WTC11 (cell line): ENCODE measurements around the gene PRELID2. TPM values are rescaled to one million over a fixed set of nuclear protein-coding genes. Genes with fewer than 3 reads are reported as not detected.

Experiments used
- ATAC-seq: fragments of 200-7000 bp; cut with Tn5 transposase; 2 replicates; pipeline ENCODE4 v1.10.0; 2021; ENCODE audit warnings: mild to moderate bottlenecking, moderate library complexity
- CTCF ChIA-PET: fragments of 300-600 bp; sonication (Branson Sonifier 250); formaldehyde crosslinking; loops from one replicate; lab custom pipeline; 2021; ENCODE audit warnings: antibody characterized with exemption; lab: Charles Lee
- POLR2A ChIA-PET: fragments of 350-600 bp; sonication (Branson Sonifier 250); formaldehyde crosslinking; loops from one replicate; lab custom pipeline; 2021; ENCODE audit warnings: antibody characterized with exemption; lab: Charles Lee
- DNase-seq: peaks from one replicate; pipeline ENCODE4 v3.0.0; 2021; ENCODE audit warnings: low spot score
- H3K27ac Mint-ChIP-seq: 2 replicates; pipeline ENCODE4 v1.8.0; 2021; ENCODE audit warnings: mixed read lengths
- H3K27me3 Mint-ChIP-seq: 2 replicates; pipeline ENCODE4 v1.8.0; 2021; ENCODE audit warnings: low read depth, mild to moderate bottlenecking, moderate library complexity, mixed read lengths
- H3K36me3 Mint-ChIP-seq: 2 replicates; pipeline ENCODE4 v1.8.0; 2021; ENCODE audit warnings: mixed read lengths
- H3K4me1 Mint-ChIP-seq: 2 replicates; pipeline ENCODE4 v1.8.0; 2022; ENCODE audit warnings: mixed read lengths
- H3K4me3 Mint-ChIP-seq: 2 replicates; pipeline ENCODE4 v1.8.0; 2021; ENCODE audit warnings: mild to moderate bottlenecking, moderate library complexity, mixed read lengths
- H3K9me3 Mint-ChIP-seq: 2 replicates; pipeline ENCODE4 v1.8.0; 2021; ENCODE audit warnings: mixed read lengths
- ARID4B ChIP-seq: sonication (generic); formaldehyde crosslinking; IDR thresholded peaks from 2 replicates; pipeline ENCODE4 v1.8.0; 2023; ENCODE audit warnings: missing genetic modification reagents, mild to moderate bottlenecking, borderline replicate concordance
- ATF1 ChIP-seq: sonication (generic); formaldehyde crosslinking; IDR thresholded peaks from 2 replicates; pipeline ENCODE4 v1.8.1; 2023; ENCODE audit warnings: mild to moderate bottlenecking, moderate library complexity, missing genetic modification reagents
- E2F1 ChIP-seq: sonication (generic); formaldehyde crosslinking; IDR thresholded peaks from 2 replicates; pipeline ENCODE4 v1.8.0; 2022; ENCODE audit warnings: mild to moderate bottlenecking, missing genetic modification reagents
- GTF2I ChIP-seq: fragments of 250-450 bp; sonication (Bioruptor Pico); conservative IDR thresholded peaks from 2 replicates; pipeline ENCODE4 v1.4.0; 2021; ENCODE audit warnings: mild to moderate bottlenecking
- HMGA2 ChIP-seq: fragments of 250-450 bp; sonication (Bioruptor Pico); IDR thresholded peaks from 2 replicates; pipeline ENCODE4 v1.4.0; 2021; ENCODE audit warnings: mild to moderate bottlenecking, moderate library complexity
- MAX ChIP-seq: sonication (generic); formaldehyde crosslinking; IDR thresholded peaks from 2 replicates; pipeline ENCODE4 v1.8.0; 2022; ENCODE audit warnings: mild to moderate bottlenecking, missing genetic modification reagents
- NFATC4 ChIP-seq: fragments of 250-450 bp; sonication (Bioruptor Pico); IDR thresholded peaks from 2 replicates; pipeline ENCODE4 v1.9.0; 2021; ENCODE audit warnings: mild to moderate bottlenecking
- NR2C2 ChIP-seq: sonication (generic); formaldehyde crosslinking; IDR thresholded peaks from 2 replicates; pipeline ENCODE4 v1.8.0; 2022; ENCODE audit warnings: mild to moderate bottlenecking, missing genetic modification reagents
- SMAD4 ChIP-seq: sonication (generic); formaldehyde crosslinking; IDR thresholded peaks from 2 replicates; pipeline ENCODE4 v1.8.0; 2022; ENCODE audit warnings: mild to moderate bottlenecking, missing genetic modification reagents
- SOX15 ChIP-seq: fragments of 250-450 bp; sonication (Bioruptor Pico); IDR thresholded peaks from 2 replicates; pipeline ENCODE4 v1.9.0; 2021; ENCODE audit warnings: mild to moderate bottlenecking
- STAT6 ChIP-seq: sonication (generic); formaldehyde crosslinking; conservative IDR thresholded peaks from 2 replicates; pipeline ENCODE4 v1.8.1; 2023; ENCODE audit warnings: mild to moderate bottlenecking, low read depth, missing genetic modification reagents, moderate library complexity
- ZNF425 ChIP-seq: fragments of 250-450 bp; sonication (Bioruptor Pico); conservative IDR thresholded peaks from 2 replicates; pipeline ENCODE4 v1.9.0; 2021; ENCODE audit warnings: mild to moderate bottlenecking
- total RNA-seq: library from RNA; stranded (reverse); gene quantifications from 3 replicates; pipeline ENCODE4 v1.2.3, GENCODE V29; 2021

PRELID2 gene
- total RNA-seq, 1 experiment from 2014 or later = 10.0 TPM

- peaks cover 29% of the 10 kb centered on the region for H3K27me3 Mint-ChIP-seq
- ChIA-PET CTCF (interaction anchor here (0.7 to 2.8 kb wide), 8 partner anchors 8 to 296 kb away, joined by 3 to 16 read pairs (median 3); no protein-coding TSS in a partner anchor), POLR2A (no interaction called here)
- H3K27ac Mint-ChIP-seq = no peak overlapping the region
- peaks cover 16% of the 10 kb centered on the region for H3K4me1 Mint-ChIP-seq
- peak; percentile 85 for TF ChIP-seq GTF2I (CRISPR knock-in tag)
- TF ChIP-seq SOX15 (CRISPR knock-in tag) = no peak
- no peaks in the 10 kb centered on the region for H3K9me3 Mint-ChIP-seq
- peak overlapping the region; percentile 70 for H3K4me3 Mint-ChIP-seq
- DNase-seq = no peak
- no peaks in the 10 kb centered on the region for H3K36me3 Mint-ChIP-seq
- ATAC-seq = no peak
These were observed 607 bp downstream of the PRELID2 start for GRCh38 chr5:145834554-145834916.

GRCh38 chr5:145833631-145834200 is 1.4 kb downstream of the PRELID2 start:
- CTCF ChIA-PET = no interaction called here
- Mint-ChIP-seq H3K9me3 (no peaks in the 10 kb centered on the region), H3K4me3 (peak overlapping the region; percentile 33), H3K27me3 (peaks cover 29% of the 10 kb centered on the region), H3K27ac (no peak overlapping the region), H3K36me3 (no peaks in the 10 kb centered on the region), H3K4me1 (peaks cover 16% of the 10 kb centered on the region)
- ATAC-seq (no peak), DNase-seq (no peak)
- POLR2A ChIA-PET = no interaction called here
- no peak for TF ChIP-seq MAX (CRISPR knock-in tag)
- no peak for TF ChIP-seq SMAD4 (CRISPR knock-in tag)
- TF ChIP-seq ATF1 (CRISPR knock-in tag) = no peak
- TF ChIP-seq STAT6 (CRISPR knock-in tag) = no peak
- no peak for TF ChIP-seq ZNF425 (CRISPR knock-in tag)
- no peak for TF ChIP-seq NFATC4 (CRISPR knock-in tag)
- TF ChIP-seq E2F1 = no peak
- no peak for TF ChIP-seq ARID4B (CRISPR knock-in tag)

- H3K27me3 Mint-ChIP-seq = peaks cover 15% of the 10 kb centered on the region
- H3K36me3 Mint-ChIP-seq = no peaks in the 10 kb centered on the region
- ChIA-PET POLR2A (interaction anchor here (0.5 kb wide), 1 partner anchor 89 kb away, joined by 3 read pairs; no protein-coding TSS in a partner anchor), CTCF (no interaction called here)
- H3K4me1 Mint-ChIP-seq = peaks cover 14% of the 10 kb centered on the region
- ATAC-seq = no peak
- DNase-seq = no peak
- H3K9me3 Mint-ChIP-seq = no peaks in the 10 kb centered on the region
- no peak overlapping the region for H3K27ac Mint-ChIP-seq
- TF ChIP-seq HMGA2 (CRISPR knock-in tag) (no peak), NR2C2 (CRISPR knock-in tag) (no peak)
- H3K4me3 Mint-ChIP-seq = no peak overlapping the region
These were observed 4.5 kb downstream of the PRELID2 start for GRCh38 chr5:145830594-145830993.
